ENCODE measurements around the gene FTO.
A peak's percentile ranks its signal among the peaks of the same experiment; 100 is the strongest.

The FTO gene

GRCh38 chr16:53755026-53755910 is 51.3 kb downstream of the FTO start:
- DNase-seq (ENCODE audit: low spot score): no peak

- DNase-seq (ENCODE audit: low spot score): no peak
Measured at GRCh38 chr16:53756275-53756996, 52.5 kb downstream of the FTO start.

GRCh38 chr16:53757971-53758609 is 54.1 kb downstream of the FTO start:
- DNase-seq (ENCODE audit: low spot score): no peak

GRCh38 chr16:53761962-53762703 is 58.2 kb downstream of the FTO start:
- no peak for DNase-seq (ENCODE audit: low spot score)

- no peak for DNase-seq (ENCODE audit: low spot score)
Measured at GRCh38 chr16:53766304-53767016, 62.5 kb downstream of the FTO start.

- DNase-seq (ENCODE audit: low spot score): no peak
Measured at GRCh38 chr16:53768167-53768566, 64.2 kb downstream of the FTO start.

GRCh38 chr16:53768593-53768992 is 64.6 kb downstream of the FTO start:
- no peak for DNase-seq (ENCODE audit: low spot score)

- no peak for DNase-seq (ENCODE audit: low spot score)
Measured at GRCh38 chr16:53769185-53769584, 65.2 kb downstream of the FTO start.

GRCh38 chr16:53769787-53770186 is 65.8 kb downstream of the FTO start:
- DNase-seq (ENCODE audit: low spot score): no peak

GRCh38 chr16:53770641-53771040 is 66.7 kb downstream of the FTO start:
- DNase-seq (ENCODE audit: low spot score): no peak

GRCh38 chr16:53771655-53772497 is 67.9 kb downstream of the FTO start:
- DNase-seq (ENCODE audit: low spot score): no peak

- peak; percentile 48 for DNase-seq (ENCODE audit: low spot score)
Measured at GRCh38 chr16:53773150-53773846, 69.3 kb downstream of the FTO start.

GRCh38 chr16:53773881-53774280 is 69.9 kb downstream of the FTO start:
- no peak for DNase-seq (ENCODE audit: low spot score)

GRCh38 chr16:53775106-53775820 is 71.3 kb downstream of the FTO start:
- no peak for DNase-seq (ENCODE audit: low spot score)

GRCh38 chr16:53775821-53776431 is 72.0 kb downstream of the FTO start:
- no peak for DNase-seq (ENCODE audit: low spot score)

- DNase-seq (ENCODE audit: low spot score): no peak
Measured at GRCh38 chr16:53779186-53779585, 75.2 kb downstream of the FTO start.

- DNase-seq (ENCODE audit: low spot score): no peak
Measured at GRCh38 chr16:53780051-53780450, 76.1 kb downstream of the FTO start.

- DNase-seq (ENCODE audit: low spot score): no peak
Measured at GRCh38 chr16:53781023-53781605, 77.2 kb downstream of the FTO start.

Measured in NAMALWA (cell line).